ENCODE data around the gene MPC1L. TPM values are rescaled to one million over a fixed set of nuclear protein-coding genes. Genes with fewer than 3 reads are reported as not detected.

The MPC1L gene
- total and polyA plus RNA-seq, 8 donors: not detected

DNA sequence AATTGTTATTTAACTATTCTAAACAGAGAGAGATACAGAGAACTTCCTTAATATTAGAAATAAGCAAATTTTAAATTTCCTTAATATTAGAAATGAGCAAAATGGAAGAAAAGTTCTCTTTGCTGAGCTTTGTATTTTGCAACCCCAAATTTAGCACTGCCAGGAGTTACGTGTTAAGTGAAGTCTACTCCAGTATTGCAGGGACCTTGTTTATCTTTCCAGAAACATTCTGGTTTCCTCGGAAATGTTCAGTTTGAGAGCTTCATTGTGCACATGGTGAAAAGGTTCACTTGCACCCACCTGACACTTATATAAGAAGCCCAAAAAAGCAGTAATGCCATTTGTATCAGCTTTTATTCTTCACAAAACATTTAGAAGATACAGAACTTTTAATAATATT lies 30.3 kb downstream of the MPC1L start:
- FAIRE-seq (no peak), DNase-seq (no peak), ATAC-seq (no peak)
- H3K4me3 ChIP-seq: no peak overlapping the region
- 79 to 87% methylated on average over 2 of the region's 2 CpGs for WGBS, 2 donors
- H3K4me1 ChIP-seq: no peaks in the 10 kb centered on the region
- H3K27ac ChIP-seq: no peak overlapping the region
- TF ChIP-seq, protein P1, sequence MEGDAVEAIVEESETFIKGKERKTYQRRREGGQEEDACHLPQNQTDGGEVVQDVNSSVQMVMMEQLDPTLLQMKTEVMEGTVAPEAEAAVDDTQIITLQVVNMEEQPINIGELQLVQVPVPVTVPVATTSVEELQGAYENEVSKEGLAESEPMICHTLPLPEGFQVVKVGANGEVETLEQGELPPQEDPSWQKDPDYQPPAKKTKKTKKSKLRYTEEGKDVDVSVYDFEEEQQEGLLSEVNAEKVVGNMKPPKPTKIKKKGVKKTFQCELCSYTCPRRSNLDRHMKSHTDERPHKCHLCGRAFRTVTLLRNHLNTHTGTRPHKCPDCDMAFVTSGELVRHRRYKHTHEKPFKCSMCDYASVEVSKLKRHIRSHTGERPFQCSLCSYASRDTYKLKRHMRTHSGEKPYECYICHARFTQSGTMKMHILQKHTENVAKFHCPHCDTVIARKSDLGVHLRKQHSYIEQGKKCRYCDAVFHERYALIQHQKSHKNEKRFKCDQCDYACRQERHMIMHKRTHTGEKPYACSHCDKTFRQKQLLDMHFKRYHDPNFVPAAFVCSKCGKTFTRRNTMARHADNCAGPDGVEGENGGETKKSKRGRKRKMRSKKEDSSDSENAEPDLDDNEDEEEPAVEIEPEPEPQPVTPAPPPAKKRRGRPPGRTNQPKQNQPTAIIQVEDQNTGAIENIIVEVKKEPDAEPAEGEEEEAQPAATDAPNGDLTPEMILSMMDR (IDR thresholded peaks at IDR 0.05): no peak
- intact Hi-C loops (cut with DNase I): loop anchor here in 1 of 3 donors (5.0 kb wide), 1 partner anchor 139 kb away; no protein-coding TSS in a partner anchor
- no peaks in the 10 kb centered on the region for H3K9me3 ChIP-seq
- H3K36me3 ChIP-seq: peaks cover 0 to 13% (median 0%) of the 10 kb centered on the region in 3 donors
- H3K27me3 ChIP-seq: no peaks in the 10 kb centered on the region

DNA sequence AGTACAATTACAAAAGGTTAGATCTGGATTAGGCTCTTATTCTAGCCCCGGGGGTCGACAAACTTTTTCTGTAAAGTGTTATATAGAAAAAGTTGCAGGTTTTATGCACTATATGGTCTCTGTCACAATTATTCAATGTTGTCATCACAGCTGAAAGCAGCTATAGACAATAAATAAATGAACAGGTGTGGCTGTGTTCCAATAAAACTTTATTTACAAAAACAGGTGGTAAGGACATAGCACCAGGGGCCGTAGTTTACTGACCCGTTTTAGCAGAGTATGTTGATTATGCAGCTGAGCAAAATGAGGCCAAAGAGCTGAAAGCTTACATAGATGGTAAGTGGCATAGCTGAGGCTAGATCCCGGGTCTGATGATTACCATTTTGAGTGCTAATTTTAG lies 37.2 kb downstream of the MPC1L start:
- WGBS, 2 donors: 94 to 98% methylated on average over 5 of the region's 5 CpGs

DNA sequence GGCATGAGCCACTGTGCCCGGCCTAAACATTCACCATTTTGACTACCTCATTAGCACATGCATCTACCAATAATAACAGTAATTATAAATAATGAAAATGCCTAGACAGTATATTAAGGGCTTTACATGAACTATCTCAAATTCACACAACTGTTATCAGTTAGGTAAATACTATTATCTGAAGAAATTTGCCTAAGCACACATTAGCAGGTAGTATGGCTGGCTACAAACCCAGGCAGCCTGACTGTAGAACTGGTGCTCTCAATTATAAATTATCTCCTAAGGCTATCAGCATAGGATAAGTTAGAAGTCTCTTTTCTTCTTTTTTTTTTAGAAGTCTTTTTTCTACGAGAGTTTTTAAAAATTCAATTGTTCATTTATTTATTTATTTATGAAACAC lies 38.3 kb downstream of the MPC1L start:
- Histone ChIP-seq H3K9me3 (no peaks in the 10 kb centered on the region), H3K36me3 (peaks cover 0 to 21% (median 7%) of the 10 kb centered on the region in 3 donors), H3K27ac (no peak overlapping the region), H3K4me1 (no peaks in the 10 kb centered on the region), H3K27me3 (peaks cover 0 to 14% (median 0%) of the 10 kb centered on the region in 4 donors), H3K4me3 (no peak overlapping the region)
- no peak for DNase-seq
- FAIRE-seq: no peak
- intact Hi-C loops (cut with DNase I): no loop called here
- TF ChIP-seq, protein P1 (IDR thresholded peaks at IDR 0.05): no peak
- 63 to 73% methylated on average over 2 of the region's 2 CpGs for WGBS, 2 donors
- ATAC-seq: peak in 2 of 4 donors; percentile 68 to 73

More for the DNA sequence above, 37.2 kb downstream of the MPC1L start:
- FAIRE-seq (no peak), ATAC-seq (no peak), DNase-seq (no peak)
- Histone ChIP-seq H3K4me1 (no peaks in the 10 kb centered on the region), H3K4me3 (no peak overlapping the region), H3K9me3 (no peaks in the 10 kb centered on the region), H3K27me3 (peaks cover 0 to 12% (median 0%) of the 10 kb centered on the region in 4 donors), H3K36me3 (peaks cover 0 to 21% (median 7%) of the 10 kb centered on the region in 3 donors), H3K27ac (no peak overlapping the region)
- intact Hi-C loops (cut with DNase I): no loop called here
- TF ChIP-seq, protein P1 (IDR thresholded peaks at IDR 0.05): no peak

DNA sequence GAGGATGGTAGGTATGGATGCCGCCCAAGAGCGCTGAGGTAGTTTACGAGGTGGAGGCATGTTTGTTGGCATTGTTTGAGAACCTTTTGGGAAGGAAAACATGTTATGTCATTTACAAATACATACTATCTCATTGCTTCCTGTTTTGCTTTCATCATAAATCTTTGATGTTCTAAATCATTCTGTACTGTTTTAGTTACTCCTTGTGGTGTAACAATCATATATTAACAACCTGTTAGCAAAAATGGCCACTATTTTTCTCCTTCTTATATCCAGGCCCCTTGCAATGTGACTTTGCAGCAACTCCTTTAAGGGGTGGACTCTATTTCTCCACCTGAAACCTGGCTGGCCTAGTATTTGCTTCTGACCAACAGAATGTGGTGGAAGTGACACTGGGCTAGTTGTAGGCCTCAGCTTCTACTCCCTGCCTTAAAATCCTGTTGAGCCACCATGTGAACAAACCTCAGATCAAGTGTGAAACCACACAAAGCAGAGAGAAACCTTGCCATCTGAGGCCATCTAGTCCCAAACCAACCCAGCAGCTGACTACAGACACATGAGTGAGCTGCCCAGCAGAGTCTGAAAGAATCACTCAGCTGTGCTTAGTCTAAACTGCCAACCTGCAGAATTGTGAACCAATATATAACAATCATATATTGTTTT lies 40.0 kb downstream of the MPC1L start:
- ATAC-seq (no peak), FAIRE-seq (no peak), DNase-seq (no peak)
- Histone ChIP-seq H3K9me3 (no peaks in the 10 kb centered on the region), H3K27me3 (peaks cover 0 to 14% (median 0%) of the 10 kb centered on the region in 4 donors), H3K4me1 (no peaks in the 10 kb centered on the region), H3K36me3 (peaks cover 0 to 21% (median 7%) of the 10 kb centered on the region in 3 donors), H3K4me3 (no peak overlapping the region), H3K27ac (no peak overlapping the region)
- WGBS, 2 donors: 99 to 100% methylated on average over 3 of the region's 3 CpGs
- TF ChIP-seq, protein P1 (IDR thresholded peaks at IDR 0.05): no peak
- intact Hi-C loops (cut with DNase I): no loop called here
